CD14-positive monocyte (primary cell): Measurements from ENCODE around the gene CUEDC2. TPM values are rescaled to one million over a fixed set of nuclear protein-coding genes. Genes with fewer than 3 reads are reported as not detected.

Experiments
- DNase-seq, 3 donors: peaks; one replicate each; pipeline ENCODE4 v3.0.0-alpha.2; 2011 to 2022
- H2AFZ ChIP-seq: 2 replicates; pipeline ENCODE4 v1.6.0; 2012; ENCODE audit warnings: mild to moderate bottlenecking, low read depth, low read length, inconsistent platforms; ENCODE audit not compliant: insufficient read depth, poor library complexity, severe bottlenecking
- H3K27ac ChIP-seq, 2 donors: 1 replicate in 1 of 2; 2 replicates in 1 of 2; pipeline ENCODE4 v1.5.1; 2012 to 2013; ENCODE audit warnings: low read length in 2 of 2, control low read depth in 1 of 2, inconsistent platforms in 1 of 2, low read depth in 1 of 2, mild to moderate bottlenecking in 1 of 2
- H3K27me3 ChIP-seq, 2 donors: one replicate each; pipeline versions ENCODE4 v1.6.0 to v1.6.1; 2011 to 2013; ENCODE audit warnings: low read length in 2 of 2; ENCODE audit not compliant: control insufficient read depth in 2 of 2, insufficient read depth in 2 of 2
- H3K36me3 ChIP-seq, 2 donors: replicated peaks in 1 of 2; 1 replicate in 1 of 2; 2 replicates in 1 of 2; pipeline versions ENCODE4 v1.5.1 to v1.6.1; 2012 to 2013; ENCODE audit warnings: low read length in 2 of 2, control low read depth in 1 of 2, inconsistent platforms in 1 of 2, mild to moderate bottlenecking in 1 of 2; ENCODE audit not compliant: insufficient read depth in 2 of 2, control insufficient read depth in 1 of 2
- H3K4me1 ChIP-seq, 2 donors: 1 replicate in 1 of 2; 2 replicates in 1 of 2; pipeline versions ENCODE4 v1.5.1 to v1.6.1; 2012 to 2013; ENCODE audit warnings: low read length in 2 of 2, control low read depth in 1 of 2, inconsistent platforms in 1 of 2, mild to moderate bottlenecking in 1 of 2, moderate library complexity in 1 of 2; ENCODE audit not compliant: insufficient read depth in 2 of 2, control insufficient read depth in 1 of 2
- H3K4me2 ChIP-seq: replicated peaks from 2 replicates; pipeline ENCODE3; 2012; ENCODE audit warnings: low read length, moderate library complexity, mild to moderate bottlenecking; ENCODE audit not compliant: poor library complexity, severe bottlenecking; ENCODE audit errors: extremely low read depth
- H3K4me3 ChIP-seq, 3 experiments: fragments of 200-600 bp in 1 of 3; sonication (generic) in 1 of 3; replicated peaks in 1 of 3; 1 replicate in 2 of 3; 2 replicates in 1 of 3; pipeline ENCODE4 v1.5.1; 2011 to 2013; ENCODE audit warnings: low read length in 3 of 3, mild to moderate bottlenecking in 3 of 3, control low read depth in 2 of 3, low read depth in 2 of 3, inconsistent platforms in 1 of 3, moderate library complexity in 1 of 3
- H3K79me2 ChIP-seq: 2 replicates; pipeline ENCODE4 v1.6.0; 2012; ENCODE audit warnings: mild to moderate bottlenecking, control low read depth, inconsistent platforms, low read length, moderate library complexity; ENCODE audit not compliant: insufficient read depth
- H3K9ac ChIP-seq: 2 replicates; pipeline ENCODE4 v1.6.0; 2017; ENCODE audit warnings: low read length, mild to moderate bottlenecking; ENCODE audit not compliant: insufficient read depth, poor library complexity, severe bottlenecking
- H3K9me3 ChIP-seq, 2 donors: replicated peaks in 1 of 2; 1 replicate in 1 of 2; 2 replicates in 1 of 2; pipeline versions ENCODE4 v1.5.1 to v1.6.1; 2012 to 2013; ENCODE audit warnings: low read length in 2 of 2, control low read depth in 1 of 2; ENCODE audit not compliant: control insufficient read depth in 1 of 2, insufficient read depth in 1 of 2
- H4K20me1 ChIP-seq: 2 replicates; pipeline ENCODE4 v1.6.0; 2012; ENCODE audit warnings: mild to moderate bottlenecking, low read length, control low read depth, moderate library complexity; ENCODE audit not compliant: insufficient read depth
- H3K27ac Mint-ChIP-seq, 7 donors: one replicate each; pipeline ENCODE4 v1.8.0; 2020; ENCODE audit warnings: mild to moderate bottlenecking in 7 of 7, mixed read lengths in 7 of 7, moderate library complexity in 6 of 7, inconsistent platforms in 2 of 7
- H3K27me3 Mint-ChIP-seq, 3 donors: one replicate each; pipeline ENCODE4 v1.8.0; 2021 to 2022; ENCODE audit warnings: low read depth in 3 of 3, mild to moderate bottlenecking in 3 of 3, mixed read lengths in 3 of 3, moderate library complexity in 3 of 3, inconsistent platforms in 1 of 3
- H3K36me3 Mint-ChIP-seq, 2 donors: one replicate each; pipeline ENCODE4 v1.8.0; 2020; ENCODE audit warnings: mixed read lengths in 2 of 2, inconsistent platforms in 1 of 2, mild to moderate bottlenecking in 1 of 2
- H3K4me1 Mint-ChIP-seq: one replicate; pipeline ENCODE4 v1.8.0; 2020; ENCODE audit warnings: mild to moderate bottlenecking, mixed read lengths
- H3K4me3 Mint-ChIP-seq, 2 donors: one replicate each; pipeline ENCODE4 v1.8.0; 2020; ENCODE audit warnings: mild to moderate bottlenecking in 2 of 2, mixed read lengths in 2 of 2, moderate library complexity in 1 of 2
- H3K9me3 Mint-ChIP-seq, 7 donors: one replicate each; pipeline ENCODE4 v1.8.0; 2020 to 2022; ENCODE audit warnings: mixed read lengths in 7 of 7, mild to moderate bottlenecking in 6 of 7, moderate library complexity in 6 of 7, inconsistent platforms in 2 of 7
- CTCF ChIP-seq: fragments of 200-600 bp; IDR thresholded peaks from one replicate; pipeline ENCODE4 v1.8.0; 2022; ENCODE audit warnings: antibody characterized with exemption, mild to moderate bottlenecking
- WGBS: methylation state at CpG from one replicate; pipeline ENCODE4 v1.1.5; 2013; ENCODE audit warnings: missing lambda C conversion rate; ENCODE audit not compliant: insufficient coverage; 5-methylcytosine and 5-hydroxymethylcytosine counted together
- intact Hi-C, 2 donors: fragments of 100-400 bp; cut with micrococcal nuclease; formaldehyde crosslinking; loops; one replicate each; pipeline versions ENCODE4 v1.15.0 to v1.15.1; 2023
- polyA plus RNA-seq, 3 donors: library from polyadenylated mRNA; depleted of rRNA in 1 of 3; unstranded in 2 of 3; stranded (reverse) in 1 of 3; fragments of 300-500 nt in 2 of 3; fragments of >200 nt in 1 of 3; fragmentation: Illumina TruSeq in 2 of 3; gene quantifications; 1 replicate in 2 of 3; 2 replicates in 1 of 3; pipeline ENCODE4 v1.2.3, GENCODE V29; 2012 to 2021

CUEDC2 gene
- polyA plus RNA-seq, 3 donors: 58.5 to 70.2 (median 66.7) TPM

- no peak overlapping the region for H3K27ac Mint-ChIP-seq
- no peak for TF ChIP-seq CTCF
- peaks cover 0 to 8% of the 10 kb centered on the region in 2 donors for H3K36me3 Mint-ChIP-seq
- intact Hi-C loops: loop anchor here in 1 of 2 donors (2.0 kb wide), 1 partner anchor 14 kb away; no protein-coding TSS in a partner anchor
- peaks cover 13 to 22% of the 10 kb centered on the region in 2 donors for H3K4me1 ChIP-seq
- no peak overlapping the region for H3K27ac ChIP-seq
- H3K4me2 ChIP-seq: no peak overlapping the region
- H3K4me1 Mint-ChIP-seq: peaks cover 24% of the 10 kb centered on the region
- 64% methylated on average over 11 of the region's 20 CpGs for WGBS
- peaks cover 0 to 16% of the 10 kb centered on the region in 2 donors for H3K9me3 ChIP-seq
- peak overlapping the region in 1 of 2 donors; percentile 16 for H3K4me3 Mint-ChIP-seq
- H4K20me1 ChIP-seq: no peaks in the 10 kb centered on the region
- no peak for DNase-seq
- no peak overlapping the region for H2AFZ ChIP-seq
- H3K9ac ChIP-seq: no peak overlapping the region
- no peaks in the 10 kb centered on the region for H3K36me3 ChIP-seq
- H3K4me3 ChIP-seq: no peak overlapping the region
- H3K27me3 ChIP-seq: peaks cover 39 to 68% of the 10 kb centered on the region in 2 donors
- no peaks in the 10 kb centered on the region for H3K79me2 ChIP-seq
- peaks cover 0 to 14% (median 9%) of the 10 kb centered on the region in 7 donors for H3K9me3 Mint-ChIP-seq
- H3K27me3 Mint-ChIP-seq: peaks cover 56 to 82% (median 58%) of the 10 kb centered on the region in 3 donors
Observed at GRCh38 chr10:102414749-102415148, 17.6 kb downstream of the CUEDC2 start.

- Mint-ChIP-seq H3K36me3 (peaks cover 0 to 11% of the 10 kb centered on the region in 2 donors), H3K27ac (no peak overlapping the region), H3K9me3 (peaks cover 0 to 13% (median 11%) of the 10 kb centered on the region in 7 donors), H3K27me3 (peaks cover 57 to 82% (median 60%) of the 10 kb centered on the region in 3 donors), H3K4me3 (no peak overlapping the region), H3K4me1 (peaks cover 21% of the 10 kb centered on the region)
- Histone ChIP-seq H3K9ac (no peak overlapping the region), H3K4me2 (no peak overlapping the region), H3K36me3 (no peaks in the 10 kb centered on the region), H3K9me3 (peaks cover 0 to 22% of the 10 kb centered on the region in 2 donors), H2AFZ (no peak overlapping the region), H3K27ac (no peak overlapping the region), H3K27me3 (peaks cover 41 to 70% of the 10 kb centered on the region in 2 donors), H3K79me2 (no peaks in the 10 kb centered on the region), H3K4me3 (no peak overlapping the region), H3K4me1 (peaks cover 6 to 18% of the 10 kb centered on the region in 2 donors), H4K20me1 (no peaks in the 10 kb centered on the region)
- intact Hi-C loops: loop anchor here in 1 of 2 donors (2.0 kb wide), 1 partner anchor 13 kb away; no protein-coding TSS in a partner anchor
- 98% methylated on average over 14 of the region's 16 CpGs for WGBS
- DNase-seq: no peak
- TF ChIP-seq CTCF: no peak
Observed at GRCh38 chr10:102413806-102414561, 18.4 kb downstream of the CUEDC2 start.
